T47D (cell line): ENCODE measurements around the gene CCPG1.

Experiments used
- DNase-seq, 2 experiments: peaks; one replicate each; pipeline versions ENCODE4 v3.0.0 to v3.0.0-alpha.2; 2011 to 2012; ENCODE audit warnings: low read depth in 1 of 2, low spot score in 1 of 2
- JUND ChIP-seq: IDR thresholded peaks from 2 replicates; pipeline ENCODE4 v1.6.1; 2012; ENCODE audit warnings: low read depth
- in situ Hi-C: cut with HindIII; loops from 2 replicates; pipeline ENCODE4 v1.10.0; 2016; ENCODE audit warnings: low sequenced_read_pairs, low pct_unique_long_range_greater_than_20kb

CCPG1 gene

DNA sequence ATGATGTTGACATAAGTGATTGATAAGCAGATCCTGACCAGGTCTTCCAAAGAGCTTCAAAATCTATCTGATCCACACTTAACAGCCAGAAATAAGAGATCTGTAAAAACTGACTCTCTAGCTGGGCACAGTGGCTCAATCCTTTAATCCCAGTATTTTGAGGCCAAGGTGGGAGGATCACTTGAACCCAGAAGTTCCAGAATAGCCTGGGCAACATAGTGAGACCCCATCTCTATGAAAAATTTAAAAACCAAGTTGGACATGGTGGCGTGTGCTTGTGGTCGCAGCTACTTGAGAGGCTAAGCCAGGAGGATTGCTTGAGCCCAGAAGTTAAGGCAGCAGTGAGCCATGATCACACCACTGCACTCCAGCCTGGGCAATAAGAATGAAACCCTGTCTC lies 45.5 kb downstream of the CCPG1 start:
- in situ Hi-C loops: no loop called here
- no peak for TF ChIP-seq JUND
- DNase-seq: no peak

DNA sequence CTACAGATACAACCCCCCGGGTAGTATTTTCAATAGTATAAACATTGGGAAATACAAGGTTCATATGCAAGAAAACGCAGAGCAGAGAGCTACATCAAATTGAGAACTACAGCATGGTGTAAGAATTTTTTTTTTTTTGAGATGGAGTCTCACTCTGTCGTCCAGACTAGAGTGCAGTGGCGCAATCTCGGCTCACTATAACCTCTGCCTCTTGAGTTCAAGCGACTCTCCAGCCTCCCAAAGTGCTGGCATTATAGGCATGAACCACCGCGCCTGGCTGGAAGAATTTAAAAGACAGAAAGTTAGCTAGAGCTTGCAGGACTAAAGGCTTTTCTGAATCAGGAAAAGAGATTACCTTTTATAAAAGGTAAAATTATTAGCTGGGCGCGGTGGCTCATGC lies 47.1 kb downstream of the CCPG1 start:
- no peak for TF ChIP-seq JUND
- in situ Hi-C loops: no loop called here

DNA sequence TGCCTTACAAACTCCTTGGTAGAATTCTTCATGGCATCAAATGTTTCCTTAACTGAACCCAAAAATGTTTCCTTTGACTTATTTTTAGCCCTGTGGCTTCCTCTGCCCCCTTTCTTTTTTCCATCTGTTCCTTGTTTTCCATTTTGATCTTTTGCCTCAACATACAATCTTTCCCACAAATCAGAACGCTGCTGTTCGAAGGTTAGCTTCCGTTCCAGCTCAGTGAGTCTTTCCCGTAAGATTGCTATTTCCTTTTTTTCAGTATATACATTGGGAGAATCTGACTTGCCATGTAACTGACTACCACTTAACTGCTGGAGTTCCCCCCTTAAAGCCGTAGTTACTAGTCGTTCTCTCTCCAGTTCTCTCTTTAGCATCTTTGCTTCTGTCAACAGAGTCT lies 47.9 kb downstream of the CCPG1 start:
- no peak for DNase-seq
- in situ Hi-C loops: no loop called here
- no peak for TF ChIP-seq JUND

More for the DNA sequence above, 47.1 kb downstream of the CCPG1 start:
- DNase-seq: no peak

DNA sequence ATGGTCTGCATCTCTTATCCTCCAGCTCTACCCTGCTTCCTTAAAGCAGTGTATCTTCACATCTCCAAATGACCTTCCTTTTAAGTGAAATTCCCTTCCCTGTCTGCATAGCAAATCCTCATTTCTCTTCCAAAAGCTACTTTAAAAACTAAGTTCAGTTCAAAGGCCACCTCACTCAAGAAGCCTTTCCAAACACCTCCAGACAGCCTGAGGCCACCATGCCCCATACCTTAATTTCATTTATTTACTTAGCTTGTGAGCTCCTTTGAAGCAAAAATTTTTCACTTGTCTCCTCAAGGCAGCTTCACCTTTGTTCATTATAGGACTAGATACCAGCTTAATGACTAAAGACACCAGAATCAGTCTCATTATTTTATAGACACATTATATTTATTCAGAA lies 49.7 kb downstream of the CCPG1 start:
- no peak for TF ChIP-seq JUND
- in situ Hi-C loops: no loop called here
- peak in 1 of 2 experiments; percentile 51 for DNase-seq

DNA sequence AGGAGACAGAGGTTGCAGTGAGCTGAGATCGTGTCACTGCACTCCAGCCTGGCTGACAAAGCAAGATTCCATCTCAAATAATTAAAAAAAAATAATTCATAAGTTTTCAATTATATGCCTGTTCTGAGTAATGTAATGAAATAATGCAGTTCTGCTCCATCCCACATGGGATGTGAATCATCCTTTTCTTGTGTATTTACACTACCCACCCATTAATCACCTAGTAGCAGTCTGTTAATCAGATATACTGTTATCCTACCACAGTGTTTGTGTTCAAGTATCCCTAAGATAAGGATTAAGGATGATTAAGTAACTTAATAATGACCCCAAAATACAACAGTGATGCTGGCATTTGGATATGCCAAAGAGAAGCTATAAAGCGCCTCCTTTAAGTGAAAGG lies 50.4 kb downstream of the CCPG1 start:
- DNase-seq: no peak
- in situ Hi-C loops: no loop called here
- no peak for TF ChIP-seq JUND

DNA sequence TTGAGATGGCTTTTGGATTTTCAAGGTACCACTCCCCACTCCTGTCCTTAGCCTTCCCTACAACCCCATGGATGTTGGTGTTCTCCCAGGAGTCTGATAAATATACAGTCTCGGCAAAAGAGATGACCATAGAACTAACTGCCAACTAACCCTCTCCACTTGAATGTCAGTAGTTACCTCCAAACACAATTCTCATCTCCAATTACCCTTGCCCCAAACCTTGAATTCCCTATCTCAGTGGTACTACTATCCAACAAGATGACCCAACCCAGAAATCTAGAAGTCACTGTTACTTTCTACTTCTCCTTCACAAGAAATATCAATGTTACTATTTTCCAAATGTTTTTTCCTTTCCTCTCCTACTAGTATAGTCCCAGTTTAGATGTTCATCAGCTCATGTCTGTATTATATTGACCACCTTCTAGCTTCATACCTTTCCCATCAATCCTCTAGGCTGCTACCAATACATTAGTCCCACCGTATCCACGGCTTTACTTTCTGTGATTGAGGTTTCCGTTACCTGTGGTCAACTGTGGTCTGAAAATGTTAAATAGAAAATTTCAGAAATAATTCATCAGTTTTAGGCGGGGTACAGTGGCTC lies 51.1 kb downstream of the CCPG1 start:
- no peak for DNase-seq
- in situ Hi-C loops: no loop called here
- no peak for TF ChIP-seq JUND

DNA sequence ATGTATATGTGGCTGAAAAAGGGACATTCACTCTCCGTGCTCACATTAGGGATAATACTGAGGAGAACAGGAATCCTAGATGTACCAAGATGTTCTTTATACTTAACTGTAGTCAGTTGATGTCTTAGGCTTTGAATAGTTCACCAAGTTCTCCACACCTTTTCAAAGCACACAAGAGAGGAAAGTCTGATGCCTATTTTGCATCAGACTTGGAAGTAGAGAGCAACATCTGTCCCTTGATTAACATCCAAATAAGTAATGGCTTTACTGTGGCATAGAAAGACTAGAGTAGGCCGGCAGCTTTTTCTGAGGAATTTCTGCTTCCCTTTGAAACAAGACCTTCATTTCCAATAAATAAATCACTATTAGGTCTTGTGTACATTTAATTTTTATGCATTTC lies 55.1 kb downstream of the CCPG1 start:
- in situ Hi-C loops: no loop called here
- no peak for TF ChIP-seq JUND
- DNase-seq: no peak

DNA sequence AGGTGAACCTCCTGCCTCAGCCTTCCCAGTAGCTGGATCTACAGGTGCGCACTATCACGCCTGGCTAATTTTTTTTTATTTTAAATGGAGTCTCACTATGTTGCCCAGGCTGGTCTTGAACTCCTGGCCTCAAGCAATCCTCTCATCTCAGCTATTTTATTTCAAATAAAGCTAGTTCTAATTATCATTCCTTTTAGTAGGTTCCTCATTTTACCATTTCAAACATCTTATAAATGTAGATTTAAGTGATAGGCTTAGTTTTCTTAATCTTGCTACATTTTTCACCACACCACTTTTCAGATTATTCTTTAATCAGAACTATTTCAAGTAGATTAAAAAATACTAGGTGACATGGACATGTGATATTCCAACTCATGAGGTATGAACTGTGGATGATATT lies 58.9 kb downstream of the CCPG1 start:
- in situ Hi-C loops: no loop called here
- no peak for DNase-seq
- TF ChIP-seq JUND: no peak

DNA sequence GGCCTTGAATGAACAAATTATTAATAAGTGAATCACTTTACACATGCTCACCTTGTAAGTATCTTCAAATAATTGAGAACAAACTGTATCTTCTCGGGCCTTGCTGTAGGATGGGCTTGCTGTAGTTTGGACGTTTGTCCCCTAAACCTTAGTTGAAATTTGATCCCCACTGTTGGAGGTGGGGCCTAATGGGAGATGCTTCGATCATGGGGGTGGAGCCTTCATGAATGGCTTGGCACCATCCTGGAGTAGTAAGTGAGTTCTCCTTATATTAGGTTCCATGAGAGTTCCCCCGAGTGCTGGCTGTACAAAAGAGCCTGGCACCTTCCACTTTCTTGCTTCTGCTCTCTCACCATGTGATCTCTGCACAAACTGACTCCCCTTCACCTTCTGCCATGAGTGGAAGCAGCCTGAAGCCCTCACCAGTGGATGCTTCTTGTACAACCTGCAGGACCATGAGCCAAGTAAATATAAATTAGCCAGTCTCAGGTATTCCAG lies 59.8 kb downstream of the CCPG1 start:
- in situ Hi-C loops: no loop called here
- no peak for TF ChIP-seq JUND
- DNase-seq: peak in 1 of 2 experiments; percentile 7

DNA sequence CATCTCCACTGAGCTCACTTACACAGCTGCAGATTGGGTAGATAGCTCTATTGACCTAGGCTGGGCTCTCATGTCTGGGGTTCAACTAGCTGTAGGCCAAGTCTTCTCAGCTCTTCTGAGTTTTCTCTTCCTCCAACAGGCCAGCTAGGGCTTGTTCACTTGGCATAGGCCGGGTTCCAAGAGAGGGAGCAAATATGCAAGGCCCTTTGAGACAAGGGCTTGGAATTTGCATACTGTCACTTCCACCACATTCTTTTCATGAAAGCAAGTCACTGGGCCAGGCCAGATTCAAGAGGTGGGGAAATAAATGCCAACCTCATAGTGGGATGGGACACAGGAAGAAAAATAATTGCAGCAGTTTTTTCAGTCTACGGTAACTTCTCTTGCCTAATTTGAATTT lies 64.0 kb downstream of the CCPG1 start:
- in situ Hi-C loops: no loop called here
- TF ChIP-seq JUND: no peak
- DNase-seq: peak in 1 of 2 experiments; percentile 93

DNA sequence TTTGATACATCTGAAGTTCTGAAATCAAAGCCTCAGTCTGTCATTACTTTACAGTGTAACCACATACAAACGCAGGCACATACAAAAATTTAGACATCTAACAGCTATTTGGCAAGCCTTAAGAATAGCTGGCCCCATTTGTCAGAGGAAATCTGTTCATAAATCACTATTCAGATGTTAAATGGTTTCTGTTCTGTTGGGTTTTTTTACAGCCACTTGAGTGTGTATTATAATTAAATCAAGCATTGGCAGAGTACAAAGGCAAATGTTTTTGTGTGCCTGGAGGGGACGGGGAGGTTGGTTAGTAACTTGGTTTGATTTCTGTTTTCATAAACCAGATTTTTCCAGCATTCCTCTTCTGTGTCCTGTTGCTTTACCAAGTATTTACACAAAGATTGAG lies 65.0 kb downstream of the CCPG1 start:
- no peak for TF ChIP-seq JUND
- in situ Hi-C loops: no loop called here
- DNase-seq: peak in 1 of 2 experiments; percentile 75

DNA sequence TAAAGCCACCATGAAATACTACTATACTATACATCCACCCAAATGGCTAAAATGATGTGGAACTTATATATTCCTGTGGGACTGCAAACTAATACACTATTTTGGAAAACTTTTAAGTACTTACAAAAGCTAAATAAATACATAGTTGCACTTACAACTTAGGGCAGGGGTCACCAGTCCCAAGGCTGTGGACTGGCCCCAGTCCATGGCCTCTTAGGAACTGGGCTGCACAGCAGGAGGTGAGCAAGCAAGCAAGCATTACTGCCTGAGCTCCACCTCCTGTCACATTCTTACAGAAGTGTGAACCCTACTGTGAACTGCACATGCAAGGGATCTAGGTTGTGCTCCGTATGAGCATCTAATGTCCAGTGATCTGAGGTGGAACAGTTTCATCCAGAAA lies 71.0 kb downstream of the CCPG1 start:
- DNase-seq: no peak
- in situ Hi-C loops: no loop called here
- TF ChIP-seq JUND: no peak

DNA sequence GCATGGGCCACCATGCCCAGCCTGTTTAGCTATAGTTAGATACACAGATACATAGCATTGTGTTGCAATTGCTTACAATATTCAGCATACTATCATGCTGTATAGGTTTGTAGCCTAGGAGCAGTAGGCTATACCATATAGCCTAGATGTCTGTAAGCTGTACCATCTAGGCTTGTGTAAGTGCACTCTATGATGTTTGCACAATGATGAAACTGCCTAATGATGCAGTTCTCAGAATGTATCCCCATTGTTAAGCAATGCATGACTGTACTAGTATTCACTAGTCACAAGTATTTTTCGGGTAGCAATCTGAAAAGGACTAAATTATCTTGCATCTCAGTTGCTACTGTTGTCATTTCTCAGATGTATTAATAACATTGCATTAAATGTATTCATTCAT lies 73.2 kb downstream of the CCPG1 start:
- DNase-seq: no peak
- no peak for TF ChIP-seq JUND
- in situ Hi-C loops: no loop called here

DNA sequence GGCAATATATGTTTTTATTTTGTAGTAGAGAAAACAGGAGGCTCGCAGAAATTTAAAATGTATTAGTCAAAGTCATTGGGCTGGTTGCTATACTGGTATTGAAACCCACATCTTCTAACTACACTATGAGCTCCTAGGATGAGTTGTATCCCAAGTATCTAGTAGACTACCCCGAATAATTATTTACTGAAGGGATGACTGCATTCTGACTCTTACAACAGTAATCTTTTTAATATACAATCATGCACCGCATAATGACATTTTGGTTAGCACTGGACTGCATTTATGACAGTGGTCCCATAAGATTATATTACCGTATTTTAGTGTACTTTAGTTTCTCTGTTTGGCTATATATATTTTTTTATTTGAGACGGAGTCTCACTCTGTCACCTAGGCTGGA lies 73.8 kb downstream of the CCPG1 start:
- in situ Hi-C loops: no loop called here
- DNase-seq: no peak
- no peak for TF ChIP-seq JUND

DNA sequence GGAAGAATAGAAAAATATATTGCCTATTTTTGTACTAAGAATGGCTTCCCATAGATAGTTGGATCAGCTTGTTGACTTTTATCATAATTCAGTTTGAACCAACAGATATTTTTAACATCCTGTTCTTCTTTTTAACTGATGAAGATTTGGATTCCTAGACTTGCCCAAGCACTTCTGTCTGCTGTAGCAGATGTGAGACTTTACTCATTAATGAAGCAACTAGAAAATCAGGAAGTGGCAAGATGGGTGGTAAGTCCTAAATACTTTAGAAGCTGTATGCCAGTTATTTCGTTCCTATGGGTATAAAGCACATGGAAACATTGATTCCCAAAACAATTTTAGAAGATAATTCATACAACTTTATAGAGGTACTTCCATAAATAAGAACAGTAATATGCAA lies 80.8 kb downstream of the CCPG1 start:
- no peak for DNase-seq
- TF ChIP-seq JUND: no peak
- in situ Hi-C loops: no loop called here
